OCI-LY1 (cell line): Measurements from ENCODE around the gene GMCL2.

Source experiments
- CTCF ChIP-seq: fragments of 200-600 bp; sonication (generic), shearing (Covaris generic); IDR thresholded peaks from 2 replicates; pipeline ENCODE4 v1.5.1; 2017; ENCODE audit warnings: mild to moderate bottlenecking, antibody characterized with exemption, low read length, moderate library complexity, mixed read lengths
- EZH2 ChIP-seq: fragments of 200-600 bp; sonication (generic), shearing (Covaris generic); IDR thresholded peaks from 2 replicates; pipeline ENCODE4 v1.8.0; 2017; ENCODE audit warnings: borderline replicate concordance, mixed run types, mild to moderate bottlenecking, antibody characterized with exemption, low read length, moderate library complexity, mixed read lengths

- TF ChIP-seq CTCF (no peak), EZH2 (no peak)
These were observed 37.8 kb downstream of the GMCL2 start for GRCh38 chr5:178149199-178149932.
